Gastroesophageal sphincter (tissue), 3 donors: Measurements from ENCODE around the gene PSME4.

Source experiments
- CTCF ChIP-seq, 4 experiments: fragments of 200-600 bp in 2 of 4; fragments of 450-650 bp in 2 of 4; sonication (generic) in 1 of 4; IDR thresholded peaks; one replicate each; pipeline ENCODE4 v1.5.1; 2017 to 2019; ENCODE audit warnings: antibody characterized with exemption in 4 of 4, mild to moderate bottlenecking in 2 of 4, moderate library complexity in 2 of 4
- EP300 ChIP-seq: sonication (generic); formaldehyde crosslinking; IDR thresholded peaks from one replicate; pipeline ENCODE4 v1.6.1; 2017; ENCODE audit warnings: antibody characterized with exemption, mild to moderate bottlenecking
- POLR2A ChIP-seq, 2 donors: fragments of 450-650 bp; IDR thresholded peaks; one replicate each; pipeline ENCODE4 v1.6.1; 2017; ENCODE audit warnings: antibody characterized with exemption in 2 of 2, mild to moderate bottlenecking in 2 of 2, moderate library complexity in 1 of 2
- POLR2AphosphoS5 ChIP-seq: sonication (generic); formaldehyde crosslinking; IDR thresholded peaks from one replicate; pipeline ENCODE4 v1.6.1; 2017; ENCODE audit warnings: antibody characterized with exemption

DNA sequence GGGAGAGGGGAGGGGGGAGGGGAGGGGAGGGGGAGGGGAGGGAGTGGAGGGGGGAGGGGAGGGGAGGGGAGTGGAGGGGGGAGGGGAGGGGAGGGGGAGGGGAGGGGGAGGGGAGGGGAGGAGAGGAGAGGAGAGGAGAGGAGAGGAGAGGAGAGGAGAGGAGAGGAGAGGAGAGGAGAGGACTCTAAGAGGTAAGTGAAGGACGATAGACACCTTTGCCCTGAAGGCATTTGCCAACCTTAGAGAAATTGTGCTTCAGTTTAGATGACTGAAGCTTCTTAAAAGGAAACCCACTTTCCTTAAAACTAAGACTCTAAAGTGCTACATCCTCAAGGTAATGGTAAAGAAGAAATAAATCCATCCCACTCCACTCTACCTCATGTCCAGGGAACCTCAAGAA, 130.2 kb downstream of the PSME4 start:
- TF ChIP-seq CTCF (IDR thresholded peaks at IDR 0.05) (no peak), POLR2AphosphoS5 (no peak), EP300 (no peak), POLR2A (IDR thresholded peaks at IDR 0.05) (no peak)
